Measurements from ENCODE around the gene LINC01488. TPM values are rescaled to one million over a fixed set of nuclear protein-coding genes. Genes with fewer than 3 reads are reported as not detected.
A peak's percentile ranks its signal among the peaks of the same experiment; 100 is the strongest.

LINC01488 gene
- total RNA-seq, 2 donors from 2014 or later = not detected

DNA sequence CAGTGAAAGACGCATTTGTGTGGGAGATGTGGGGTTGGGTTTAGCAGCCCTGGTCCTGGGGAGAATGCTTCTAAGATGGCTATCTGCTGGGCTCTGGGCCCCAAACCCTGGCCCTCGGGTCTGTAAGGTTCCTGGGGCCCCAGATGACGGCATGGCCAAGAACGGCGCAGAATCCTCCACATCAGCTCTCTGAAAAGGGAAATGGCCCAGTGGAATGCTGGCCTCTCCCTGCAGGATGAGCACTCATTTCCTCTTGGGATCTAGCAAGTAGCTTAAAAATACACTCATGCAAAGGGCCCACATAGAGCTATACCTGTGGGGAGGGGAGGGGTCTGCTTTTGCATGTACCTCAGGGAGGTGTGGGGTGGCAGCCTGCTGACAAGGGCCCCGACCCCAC, 37.5 kb upstream of the LINC01488 start:
- intact Hi-C loops (cut with DNase I, micrococcal nuclease) = no loop called here

DNA sequence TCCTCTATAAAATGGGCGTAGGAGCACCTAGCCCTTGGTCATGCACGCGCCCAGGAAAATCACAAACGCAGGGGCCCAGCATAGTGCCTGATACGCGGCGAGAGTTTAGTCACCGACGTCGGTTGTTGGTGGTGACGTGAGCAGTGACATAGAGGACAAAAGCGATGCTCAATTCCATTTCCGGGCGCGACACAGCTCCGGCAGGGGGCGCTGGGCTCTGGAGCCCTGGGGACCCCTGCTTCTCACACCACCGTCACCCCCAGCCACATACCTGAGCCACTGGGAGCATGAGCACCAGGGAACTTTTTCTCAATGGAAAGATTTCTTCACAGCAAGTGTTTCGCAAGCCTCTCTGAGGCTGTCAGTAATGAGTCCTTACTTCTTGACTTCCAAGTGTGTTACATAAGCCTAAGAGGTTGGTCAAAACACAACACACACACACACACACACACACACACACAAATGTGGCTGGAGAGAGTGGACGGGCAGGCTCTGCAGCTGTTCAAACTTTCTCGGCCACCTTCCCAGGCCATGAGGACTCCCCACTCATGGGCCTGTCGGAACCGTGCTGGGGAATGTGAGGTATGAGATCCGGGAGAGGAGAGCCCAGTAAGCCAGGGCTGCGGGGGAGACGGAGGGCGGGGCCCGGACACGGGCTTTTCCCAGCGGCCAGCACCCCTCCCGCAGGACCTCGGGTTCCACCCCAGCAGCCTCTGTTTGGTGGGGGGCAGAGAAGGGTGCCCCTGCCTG, 36.9 kb upstream of the LINC01488 start:
- DNase-seq = peak; percentile 32 to 41
- intact Hi-C loops (cut with DNase I, micrococcal nuclease) = no loop called here
- ATAC-seq = no peak

More for the DNA sequence above, 37.5 kb upstream of the LINC01488 start:
- DNase-seq (no peak), ATAC-seq (no peak)

DNA sequence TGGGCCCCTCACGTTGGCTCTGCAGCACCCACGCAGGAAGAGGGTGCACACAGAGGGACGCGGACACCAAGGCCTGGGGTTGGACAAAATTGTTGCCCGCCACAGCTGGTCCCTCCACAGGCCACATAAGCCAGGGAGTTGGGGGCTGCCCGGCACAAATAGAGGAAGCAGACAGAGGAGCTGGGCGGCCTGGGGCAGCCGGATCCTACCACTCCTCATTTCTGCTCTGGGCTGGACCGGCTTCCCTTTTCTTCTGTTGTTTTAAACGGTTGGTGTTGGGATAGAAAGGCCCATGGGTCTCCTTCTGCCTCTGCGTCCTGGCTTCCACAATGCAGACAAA, 36.4 kb upstream of the LINC01488 start:
- intact Hi-C loops (cut with DNase I, micrococcal nuclease) = no loop called here
- ATAC-seq (no peak), DNase-seq (no peak)

DNA sequence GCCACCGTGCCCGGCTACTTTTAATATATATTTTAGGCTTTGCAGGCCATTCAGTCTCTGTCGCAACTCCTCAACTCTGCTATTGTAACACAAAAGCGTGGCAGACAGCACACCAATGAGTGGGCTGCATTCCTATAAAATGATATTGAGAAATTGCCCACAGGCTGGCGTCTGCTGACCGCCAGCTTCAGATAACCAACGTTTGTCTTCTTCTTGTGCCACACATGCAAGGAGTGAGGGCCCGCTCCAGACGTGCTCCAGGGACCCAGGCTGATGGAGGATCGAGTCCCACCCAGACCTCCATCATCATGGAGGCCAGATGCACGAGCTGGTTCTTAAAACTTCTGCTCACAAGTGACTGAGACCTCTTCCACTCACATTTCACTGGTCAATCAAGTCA, 35.4 kb upstream of the LINC01488 start:
- DNase-seq (no peak), ATAC-seq (no peak)
- intact Hi-C loops (cut with DNase I, micrococcal nuclease) = no loop called here

DNA sequence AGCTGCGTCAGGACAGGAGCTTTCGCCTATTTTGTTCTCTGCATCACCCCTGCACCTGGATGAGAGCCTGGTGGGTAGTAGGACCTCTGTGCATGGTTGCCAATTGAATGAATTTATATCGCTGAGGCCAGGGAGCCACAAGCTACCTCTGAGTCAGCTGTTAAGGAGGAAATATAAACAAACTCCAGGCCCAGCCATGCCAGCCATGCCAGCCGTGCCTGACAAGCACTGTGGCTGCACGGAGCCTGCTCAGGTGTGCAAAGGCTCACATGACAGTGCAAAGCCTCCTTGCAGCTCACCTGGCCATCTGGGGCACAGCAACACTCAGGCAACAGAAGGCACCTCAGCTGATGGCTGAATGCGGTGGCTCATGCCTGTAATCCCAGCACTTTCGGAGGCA, 33.7 kb upstream of the LINC01488 start:
- DNase-seq (no peak), ATAC-seq (no peak)
- intact Hi-C loops (cut with DNase I, micrococcal nuclease) = no loop called here

DNA sequence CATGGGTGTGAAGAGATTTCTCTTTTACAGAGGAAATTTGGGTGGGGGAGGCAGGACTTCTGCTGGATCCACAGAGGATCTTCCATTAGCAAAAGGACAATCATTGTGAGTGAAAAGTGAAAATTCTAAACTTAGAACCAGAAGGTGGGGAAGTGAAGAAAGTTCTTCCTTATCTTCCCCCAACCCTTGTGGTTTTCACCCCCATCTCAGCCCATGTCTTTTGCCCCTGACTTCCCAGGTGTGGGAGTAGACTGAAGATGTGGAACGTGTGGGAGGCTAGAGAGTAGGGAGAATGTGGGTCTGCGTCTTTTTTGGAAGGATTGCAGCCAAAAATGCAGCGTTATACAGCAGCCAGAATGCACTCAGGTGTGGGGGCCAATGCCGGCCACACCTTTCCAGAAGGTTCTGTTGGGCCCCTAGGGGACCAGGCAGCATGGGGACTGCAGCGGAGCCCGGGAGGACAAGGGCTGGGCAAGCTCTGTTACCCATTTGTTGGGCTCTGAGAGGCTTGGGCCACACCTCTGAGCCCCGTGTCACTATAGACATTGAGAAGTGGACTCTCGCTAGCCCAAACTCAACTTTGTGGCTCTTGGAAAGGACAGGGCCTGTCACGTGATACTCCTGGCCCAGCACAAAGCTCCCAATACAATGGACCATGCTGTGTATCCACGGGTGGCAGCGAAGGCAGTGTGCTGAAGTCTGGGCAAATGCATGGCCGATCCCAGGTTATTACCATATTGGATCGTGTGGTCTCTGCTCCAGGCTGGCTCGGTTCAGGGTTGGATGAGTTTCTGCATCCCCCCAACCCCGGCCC, 32.8 kb upstream of the LINC01488 start:
- no peak for DNase-seq
- ATAC-seq = no peak
- intact Hi-C loops (cut with DNase I, micrococcal nuclease) = no loop called here

DNA sequence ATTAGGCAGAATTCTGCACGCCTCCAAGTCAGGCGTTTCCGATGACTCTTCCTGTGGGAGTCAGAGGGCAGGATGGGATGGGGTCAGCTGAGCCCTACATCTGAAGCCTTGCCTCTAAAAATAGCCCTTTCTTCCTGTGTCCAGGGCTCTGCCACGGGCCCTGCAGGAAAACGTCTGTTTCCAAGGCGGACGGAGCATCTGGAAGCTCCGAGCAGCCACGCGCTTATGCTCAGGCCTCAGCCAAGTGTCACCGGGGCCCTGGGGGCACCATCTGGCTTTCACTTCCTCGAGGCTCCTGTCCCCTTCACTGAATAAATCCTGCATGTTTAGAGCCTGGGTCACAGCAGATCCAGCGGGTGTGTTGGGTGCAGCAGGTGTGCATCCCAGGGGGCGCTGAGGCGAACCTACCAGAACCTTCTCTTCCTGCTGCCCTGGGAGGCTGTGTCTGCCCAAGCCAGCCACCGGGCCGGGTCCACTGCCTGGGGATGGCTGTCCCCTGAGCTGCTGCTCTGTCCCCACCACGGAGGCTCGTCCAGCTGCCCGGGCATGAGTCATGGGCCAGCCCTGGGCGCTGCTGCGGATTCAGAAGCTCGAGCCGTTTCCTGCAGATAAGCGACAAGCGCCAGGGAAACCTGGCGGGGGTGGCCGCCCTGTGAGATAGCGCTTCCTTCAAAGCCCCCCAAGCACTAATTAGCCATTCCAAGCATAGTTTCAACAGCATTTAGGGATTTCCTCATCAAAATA, 32.0 kb upstream of the LINC01488 start:
- intact Hi-C loops (cut with DNase I, micrococcal nuclease) = no loop called here
- DNase-seq (no peak), ATAC-seq (no peak)

DNA sequence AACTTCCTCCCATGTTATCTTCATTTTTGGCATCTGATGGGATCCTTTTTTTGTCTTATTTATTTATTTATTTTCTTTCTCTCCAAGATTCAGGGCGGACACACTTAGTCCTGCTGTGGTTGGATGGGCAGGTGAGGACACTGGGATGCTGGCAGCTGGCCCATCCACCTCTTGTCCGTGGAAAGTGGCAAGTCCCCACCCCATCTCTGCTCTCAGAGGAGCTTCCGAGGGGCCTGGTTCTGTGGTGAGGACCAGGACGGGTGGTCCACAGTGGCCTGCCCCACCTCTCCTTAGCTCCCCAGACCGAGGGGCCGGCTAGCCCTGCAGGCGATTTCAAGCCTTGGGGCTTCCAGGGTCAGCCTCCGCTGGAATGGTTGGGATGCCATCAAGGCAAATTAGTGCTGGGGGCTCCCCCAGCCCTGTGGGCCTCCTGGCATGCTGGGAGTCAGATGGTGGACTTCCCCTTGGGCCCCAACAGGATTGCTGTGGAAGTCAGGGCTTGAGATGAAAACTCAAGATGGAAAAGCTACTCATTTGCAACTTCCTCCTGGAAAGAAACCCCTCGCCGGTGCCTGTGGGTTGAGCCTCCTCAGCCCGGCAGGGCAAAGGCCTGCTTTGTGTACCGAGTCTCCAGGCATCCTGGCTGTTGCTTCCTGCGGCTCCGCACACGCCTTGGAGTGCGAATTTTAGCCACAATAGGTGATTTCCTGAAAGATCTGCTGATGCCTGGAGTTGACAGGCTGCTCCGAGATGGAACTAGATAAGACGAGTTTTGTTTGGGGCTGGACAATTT, 31.2 kb upstream of the LINC01488 start:
- intact Hi-C loops (cut with DNase I, micrococcal nuclease) = no loop called here
- no peak for DNase-seq
- no peak for ATAC-seq

DNA sequence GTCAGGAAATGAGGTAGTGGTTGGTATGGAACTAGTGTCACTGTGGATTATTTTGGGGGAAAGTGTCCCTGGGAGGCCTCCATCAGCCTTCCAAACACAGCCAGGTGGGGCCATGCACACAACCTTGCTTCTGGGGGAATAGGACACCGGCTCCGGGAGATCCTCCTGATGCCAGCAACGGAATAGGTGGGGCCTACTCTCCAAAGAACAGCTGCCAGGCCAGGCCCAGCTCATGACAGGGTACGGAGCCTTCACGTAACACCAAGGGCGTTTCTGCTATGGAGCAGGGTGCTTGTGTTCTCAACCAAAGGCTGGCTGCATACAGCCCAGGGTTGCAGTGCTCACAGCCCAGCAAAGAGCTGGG, 30.6 kb upstream of the LINC01488 start:
- DNase-seq (no peak), ATAC-seq (no peak)
- intact Hi-C loops (cut with DNase I, micrococcal nuclease) = no loop called here

DNA sequence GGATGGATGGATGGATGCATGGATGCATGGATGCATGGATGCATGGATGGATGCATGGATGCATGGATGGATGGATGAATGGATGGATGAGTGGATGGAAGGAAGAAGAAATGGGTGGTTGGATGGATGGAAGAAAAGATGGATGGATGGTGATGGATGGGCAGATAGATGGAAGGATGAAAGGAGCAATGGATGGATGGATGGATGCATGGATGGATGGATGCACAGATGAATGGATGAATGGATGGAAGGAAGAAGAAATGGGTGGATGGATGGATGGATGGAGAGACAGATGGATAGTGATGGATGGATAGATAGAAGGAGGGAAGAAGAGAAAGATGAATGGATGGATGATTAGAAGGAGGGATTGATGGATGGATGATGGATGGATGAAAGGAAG, 30.2 kb upstream of the LINC01488 start:
- no peak for ATAC-seq
- no peak for DNase-seq
- intact Hi-C loops (cut with DNase I, micrococcal nuclease) = no loop called here

DNA sequence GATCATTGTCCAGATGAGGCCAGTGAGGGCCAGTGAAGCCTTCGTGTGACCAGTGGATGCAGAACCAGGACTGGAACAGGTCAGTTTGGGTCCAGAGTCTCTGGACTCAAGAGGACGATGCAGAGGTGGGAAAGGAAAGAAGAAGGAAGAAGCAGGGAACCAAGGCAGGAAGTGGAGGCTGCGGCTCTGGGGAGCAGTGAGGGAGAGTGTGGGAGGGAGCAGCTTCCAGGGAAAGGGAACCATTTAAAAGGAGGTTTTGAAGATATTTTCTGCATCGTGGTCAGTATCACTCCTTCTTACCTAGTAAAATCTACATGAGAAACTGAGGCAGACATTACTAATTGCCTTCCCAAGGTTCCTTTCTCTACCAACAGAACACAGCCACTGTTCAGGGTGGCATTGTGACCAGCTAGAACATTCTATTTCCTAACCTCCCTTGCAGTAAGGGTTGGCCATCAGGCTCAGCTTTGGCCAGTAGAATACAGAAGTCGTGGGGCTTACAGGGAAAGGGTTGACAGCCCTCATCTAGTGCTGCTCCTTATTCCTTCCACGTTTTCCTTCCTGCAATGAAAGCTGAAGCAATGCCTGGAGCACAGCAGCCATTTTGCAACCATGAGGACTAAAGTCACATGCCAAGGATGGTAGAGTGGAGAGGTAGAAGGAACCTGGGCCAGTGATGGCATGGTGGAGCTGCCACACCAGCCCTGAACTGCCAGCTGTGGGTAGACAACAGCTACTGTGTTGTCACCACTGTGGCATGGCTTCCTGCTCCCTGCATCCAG, 29.1 kb upstream of the LINC01488 start:
- intact Hi-C loops (cut with DNase I, micrococcal nuclease) = no loop called here
- ATAC-seq = no peak
- no peak for DNase-seq

DNA sequence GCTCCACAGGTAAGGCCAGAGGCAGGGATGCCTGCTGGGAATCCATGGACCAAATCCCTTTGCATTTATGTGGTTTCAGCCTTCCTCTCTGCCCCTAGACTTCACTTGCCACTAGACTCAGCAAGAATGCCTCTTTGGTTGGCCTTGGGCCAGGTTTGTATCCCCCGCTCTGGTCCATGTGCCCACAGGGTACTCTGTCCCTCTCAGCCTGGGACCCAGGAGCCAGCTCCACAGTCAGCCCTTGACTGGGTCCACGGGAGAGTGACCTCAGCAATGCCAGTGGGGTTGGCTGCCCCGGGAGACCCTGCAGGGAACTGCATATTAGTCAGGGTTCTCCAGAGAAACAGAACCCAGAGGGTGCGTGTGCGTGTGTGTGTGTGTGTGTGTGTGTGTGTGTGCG, 28.3 kb upstream of the LINC01488 start:
- intact Hi-C loops (cut with DNase I, micrococcal nuclease) = no loop called here
- no peak for DNase-seq

DNA sequence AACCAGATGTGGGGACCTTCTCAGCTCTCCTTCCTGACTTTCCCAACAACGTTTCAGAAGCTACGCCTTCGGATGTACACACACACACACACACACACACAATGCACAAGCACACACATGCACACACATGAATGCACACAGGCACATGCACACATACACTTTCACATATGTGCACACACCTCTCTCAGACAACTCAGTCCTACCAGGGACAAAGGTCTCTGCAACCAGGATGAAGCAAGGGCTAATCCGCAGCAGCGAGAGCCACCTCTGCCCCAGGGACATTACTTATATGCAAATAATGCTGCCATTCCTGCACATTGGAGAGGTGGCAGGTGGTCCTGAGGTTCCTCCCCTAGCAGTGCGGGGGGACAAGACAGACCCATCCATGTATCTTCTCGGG, 27.4 kb upstream of the LINC01488 start:
- intact Hi-C loops (cut with DNase I, micrococcal nuclease) = no loop called here
- ATAC-seq = peak; percentile 92
- no peak for DNase-seq

More for the DNA sequence above, 28.3 kb upstream of the LINC01488 start:
- ATAC-seq = no peak

DNA sequence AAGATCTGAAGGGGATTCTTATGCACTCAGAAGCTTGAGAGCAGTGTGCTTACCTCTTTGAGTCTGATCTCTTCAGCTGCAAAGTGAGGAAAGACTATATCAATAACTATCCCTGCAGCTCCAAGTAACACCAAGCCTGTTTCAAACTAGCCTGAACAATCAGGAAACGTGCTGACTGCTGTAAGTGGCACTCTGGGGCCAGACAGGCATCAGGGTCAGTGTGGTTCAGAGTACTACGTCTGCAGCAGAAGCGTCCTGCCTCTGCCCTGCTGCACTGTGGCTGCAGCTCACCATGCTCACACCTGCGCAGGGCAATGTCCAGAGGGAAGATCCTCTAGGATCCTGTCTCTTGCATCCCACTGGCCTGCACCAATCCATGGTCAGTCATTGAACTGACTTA, 25.5 kb upstream of the LINC01488 start:
- ATAC-seq (no peak), DNase-seq (no peak)
- intact Hi-C loops (cut with DNase I, micrococcal nuclease) = no loop called here

DNA sequence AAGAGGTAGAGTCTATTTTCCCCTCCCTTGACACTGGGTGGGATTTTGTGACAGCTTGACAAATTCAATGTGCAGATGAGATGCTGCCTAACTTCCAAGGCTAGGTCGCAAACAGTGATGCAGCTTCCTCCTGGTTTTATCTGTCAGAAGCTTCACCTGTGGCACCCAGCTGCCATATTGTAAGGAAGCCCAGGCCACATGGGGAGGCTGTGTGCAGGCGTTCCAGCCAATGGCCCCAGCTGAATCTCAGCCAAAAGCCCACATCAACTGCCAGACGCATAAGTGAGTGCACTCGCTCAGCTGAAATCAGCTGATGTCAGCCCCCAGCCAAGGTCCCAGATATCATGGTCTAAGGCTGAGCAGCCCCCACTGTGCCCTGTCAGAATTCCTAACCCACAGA, 24.8 kb upstream of the LINC01488 start:
- intact Hi-C loops (cut with DNase I, micrococcal nuclease) = no loop called here
- ATAC-seq = no peak
- no peak for DNase-seq

DNA sequence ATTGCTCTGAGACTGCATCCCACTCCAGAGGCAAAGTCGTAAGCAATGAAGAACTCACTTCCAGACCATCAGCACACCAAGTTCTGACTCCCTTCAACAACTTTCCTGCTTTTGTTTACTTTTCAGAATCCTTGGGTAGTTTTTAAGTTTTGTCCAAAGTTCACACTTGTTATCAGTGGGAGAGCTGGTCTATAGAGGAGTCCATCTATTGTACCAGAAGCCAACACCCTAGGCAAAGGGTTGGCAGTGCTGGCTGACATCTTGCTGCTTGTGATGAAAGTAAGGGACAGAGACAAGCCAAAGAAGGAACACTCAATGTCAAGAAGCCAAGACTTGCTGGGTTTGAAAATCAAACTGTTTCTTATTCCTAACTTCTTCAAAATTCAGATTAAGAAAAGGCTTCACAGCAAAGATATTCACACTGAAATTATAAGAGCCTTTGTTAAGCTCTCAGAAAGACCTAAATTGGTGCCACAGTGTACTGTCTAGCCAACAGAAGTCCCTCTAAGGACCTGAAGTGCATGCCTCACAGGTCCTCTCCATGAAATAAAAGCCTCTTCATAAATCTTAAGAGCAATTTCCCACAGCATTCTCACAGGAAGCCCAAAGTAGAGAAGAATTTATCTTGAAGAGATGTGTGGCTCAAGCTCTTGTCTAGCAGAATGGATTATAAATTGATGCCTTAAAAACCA, 21.5 kb upstream of the LINC01488 start:
- no peak for DNase-seq
- peak; percentile 58 for ATAC-seq
- intact Hi-C loops (cut with DNase I, micrococcal nuclease) = no loop called here

DNA sequence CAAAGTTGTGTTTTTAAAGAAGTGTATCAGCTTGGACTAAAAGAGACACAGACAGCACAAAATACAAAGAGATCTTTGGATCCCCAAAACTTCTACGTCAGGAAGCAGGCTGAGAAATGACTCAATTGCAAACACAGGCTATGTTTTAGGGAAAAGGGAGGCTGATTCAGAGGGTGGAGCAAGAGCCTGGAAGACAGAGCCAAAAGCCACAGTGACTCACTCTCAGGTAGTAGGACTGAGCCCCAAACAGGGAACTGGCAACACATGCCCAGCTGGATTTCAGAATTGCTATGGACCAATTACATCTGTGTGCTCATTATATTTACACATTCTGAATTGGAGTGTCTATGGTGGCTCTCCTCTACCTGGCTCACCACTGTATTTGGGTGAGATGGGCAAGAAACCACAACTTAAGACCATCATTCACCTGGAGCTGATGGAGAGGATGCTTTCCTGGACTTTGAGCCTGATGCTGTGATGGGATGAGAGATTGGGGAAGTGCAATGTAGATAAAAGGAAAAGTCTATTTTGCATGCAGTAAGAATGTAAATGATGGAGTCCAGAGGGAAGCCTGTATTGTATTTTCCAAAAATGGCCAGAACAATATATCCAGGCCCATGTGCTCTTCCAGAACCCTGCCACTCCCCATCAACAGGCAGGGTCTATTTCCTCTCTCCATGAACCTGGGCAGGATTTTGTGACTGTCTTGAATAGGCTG, 20.8 kb upstream of the LINC01488 start:
- intact Hi-C loops (cut with DNase I, micrococcal nuclease) = no loop called here
- no peak for DNase-seq
- no peak for ATAC-seq
